Measurements from ENCODE around the gene RAB11FIP4.
A peak's percentile ranks its signal among the peaks of the same experiment; 100 is the strongest.

RAB11FIP4 gene

DNA sequence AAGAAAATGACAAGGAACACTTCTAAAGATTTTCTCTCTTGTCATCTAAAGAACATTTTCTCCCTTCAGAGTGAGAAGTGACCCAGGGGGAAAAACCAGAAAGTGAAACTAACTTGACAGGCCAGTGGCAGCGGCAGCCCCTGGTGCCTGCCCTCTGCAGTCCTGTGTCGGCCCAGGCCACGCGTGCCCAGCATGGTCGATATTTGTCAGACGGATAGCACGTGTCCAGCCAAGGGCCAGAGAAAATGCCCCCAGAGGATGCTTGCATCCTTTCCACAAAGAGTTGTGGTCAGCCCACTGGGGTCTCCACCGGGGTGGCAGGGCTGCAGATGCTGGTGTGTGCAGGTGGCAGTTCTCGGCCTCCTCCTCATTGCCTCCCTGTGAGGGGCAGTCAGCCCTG is 176.6 kb downstream of the RAB11FIP4 start:
- H3K4me3 ChIP-seq: no peak overlapping the region

DNA sequence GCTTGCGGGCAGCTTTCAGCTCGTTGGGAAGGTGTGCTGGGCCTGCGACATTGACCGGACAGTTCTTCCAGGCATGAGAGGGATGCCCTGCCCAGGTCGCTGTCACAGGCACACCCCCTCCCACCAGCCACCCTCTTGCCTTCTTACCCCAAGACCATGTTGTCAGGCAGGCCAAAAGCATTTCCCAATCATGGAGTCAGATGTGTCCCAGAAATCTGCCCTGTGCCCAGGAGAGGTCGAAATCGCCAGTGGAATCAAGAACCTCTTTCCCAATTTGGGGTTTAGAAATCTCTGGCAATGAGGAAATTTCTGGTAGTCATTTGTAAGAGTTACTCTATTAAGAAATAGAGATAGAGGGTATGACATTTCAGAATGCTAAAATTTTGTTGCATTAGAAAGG is 177.1 kb downstream of the RAB11FIP4 start:
- Histone ChIP-seq H3K27ac (peak overlapping the region in 10 of 21 experiments; percentile 2 to 61 (median 28)), H3K4me3 (no peak overlapping the region)

More for the DNA sequence above, 176.6 kb downstream of the RAB11FIP4 start:
- peak overlapping the region in 14 of 21 experiments; percentile 2 to 61 (median 28) for H3K27ac ChIP-seq

DNA sequence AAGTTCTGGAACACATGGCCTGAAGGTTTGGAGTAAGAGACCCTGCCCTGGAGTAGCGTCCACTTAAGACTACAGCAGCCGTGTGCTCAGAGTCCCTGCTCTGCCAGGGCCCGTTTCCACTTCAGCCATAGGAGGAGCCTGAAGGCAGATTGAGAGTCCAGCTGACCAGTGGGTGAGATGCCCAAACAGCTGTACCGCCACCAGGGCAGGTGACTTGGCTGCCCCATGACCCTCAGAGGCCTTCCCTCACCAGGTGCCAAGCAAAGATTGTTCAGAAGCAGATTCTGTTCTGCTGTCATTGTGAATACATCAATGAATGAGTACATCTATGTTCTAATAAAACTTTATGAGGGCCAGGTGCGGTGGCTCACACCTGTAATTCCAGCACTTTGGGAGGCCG is 178.8 kb downstream of the RAB11FIP4 start:
- peak overlapping the region in 8 of 21 experiments; percentile 1 to 77 (median 38) for H3K27ac ChIP-seq

DNA sequence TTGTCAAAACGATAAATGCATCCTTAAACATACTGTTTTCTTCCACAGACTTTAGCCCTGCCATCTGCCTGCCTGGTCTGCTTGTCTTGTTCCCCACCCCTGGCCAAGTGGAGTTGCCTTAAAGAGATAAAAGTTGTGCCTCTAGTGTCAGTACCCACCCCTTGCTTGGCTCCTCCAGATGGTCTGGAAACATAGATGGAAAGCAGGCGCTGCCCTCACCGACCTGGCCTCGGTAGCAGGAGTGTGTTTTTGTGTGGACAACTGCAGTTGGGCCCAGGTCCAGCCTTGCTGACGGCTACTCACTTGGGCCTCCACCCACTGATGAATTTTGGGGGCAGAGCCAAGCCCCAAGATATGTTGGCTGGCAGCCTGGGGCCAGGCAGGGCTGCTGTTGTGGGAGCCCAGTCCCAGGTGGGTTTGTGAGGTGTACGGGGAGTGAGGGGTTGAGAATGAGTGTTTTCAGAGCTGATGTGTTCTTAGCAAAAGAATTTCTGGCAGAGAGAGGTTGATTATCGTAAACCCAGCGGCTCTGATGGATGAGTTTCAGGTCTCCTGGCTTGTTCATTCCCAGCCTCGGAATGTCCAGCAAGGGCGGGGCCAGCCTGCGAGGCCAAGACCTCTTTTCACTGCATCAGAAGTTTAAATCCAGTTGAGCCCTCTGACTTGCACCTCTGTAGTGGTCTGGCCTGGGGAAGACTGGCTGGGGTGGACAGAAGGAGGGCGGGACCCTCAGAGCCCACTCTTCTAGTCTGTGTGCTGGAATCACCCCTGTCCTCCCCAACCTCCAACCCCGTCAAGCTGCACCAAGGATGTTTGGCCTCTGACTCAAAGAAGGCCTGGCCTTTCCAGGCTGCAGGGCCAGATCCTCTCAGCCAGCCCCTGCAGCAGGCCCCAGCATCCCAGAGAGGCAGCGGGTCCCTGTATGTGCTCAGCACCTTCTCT is 179.7 kb downstream of the RAB11FIP4 start:
- no peak overlapping the region for H3K4me3 ChIP-seq

More for the DNA sequence above, 178.8 kb downstream of the RAB11FIP4 start:
- no peak overlapping the region for H3K4me3 ChIP-seq

DNA sequence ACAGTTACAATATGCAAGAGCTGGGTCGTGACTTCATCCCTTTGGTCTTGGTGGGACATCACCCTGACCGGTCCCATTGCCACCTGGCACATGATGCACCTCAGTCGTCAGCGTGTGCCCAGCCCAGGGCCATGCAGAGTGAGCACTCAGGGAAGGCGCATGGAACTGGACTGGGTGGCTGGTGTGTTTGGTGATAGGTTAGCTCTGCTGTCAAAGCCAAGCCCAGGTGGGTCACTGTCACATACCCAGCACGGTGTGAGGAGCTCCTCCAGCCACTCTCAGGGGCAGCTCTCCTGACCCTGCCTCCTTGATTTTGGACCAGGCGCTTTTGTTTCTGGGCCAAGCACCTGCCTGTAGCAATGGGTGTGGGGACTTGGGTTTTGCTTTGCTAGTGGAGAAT is 180.9 kb downstream of the RAB11FIP4 start:
- Histone ChIP-seq H3K4me3 (no peak overlapping the region), H3K27ac (peak overlapping the region in 2 of 21 experiments; percentile 46 to 77)

More for the DNA sequence above, 179.7 kb downstream of the RAB11FIP4 start:
- H3K27ac ChIP-seq: peak overlapping the region in 13 of 21 experiments; percentile 9 to 77 (median 45)

DNA sequence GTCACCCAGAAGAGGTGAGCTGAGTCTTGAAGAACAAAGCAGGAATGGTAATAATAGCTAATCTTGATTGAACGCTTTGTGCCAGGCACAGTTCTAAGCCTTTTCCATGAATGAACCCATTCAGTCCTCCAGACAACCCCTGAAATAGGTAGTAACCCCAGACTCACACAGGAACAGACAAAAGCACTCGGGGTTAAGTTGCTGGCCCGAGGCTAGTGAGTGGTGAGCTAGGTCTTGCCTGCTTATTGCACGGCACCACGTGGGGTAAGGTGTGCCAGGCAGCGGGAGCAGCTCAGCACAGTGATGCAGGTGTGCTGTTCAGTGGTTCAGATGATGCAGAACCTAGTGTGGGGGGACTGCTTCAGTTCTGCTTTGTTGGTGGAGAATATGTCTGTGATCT is 181.6 kb downstream of the RAB11FIP4 start:
- Histone ChIP-seq H3K4me3 (no peak overlapping the region), H3K27ac (no peak overlapping the region)

DNA sequence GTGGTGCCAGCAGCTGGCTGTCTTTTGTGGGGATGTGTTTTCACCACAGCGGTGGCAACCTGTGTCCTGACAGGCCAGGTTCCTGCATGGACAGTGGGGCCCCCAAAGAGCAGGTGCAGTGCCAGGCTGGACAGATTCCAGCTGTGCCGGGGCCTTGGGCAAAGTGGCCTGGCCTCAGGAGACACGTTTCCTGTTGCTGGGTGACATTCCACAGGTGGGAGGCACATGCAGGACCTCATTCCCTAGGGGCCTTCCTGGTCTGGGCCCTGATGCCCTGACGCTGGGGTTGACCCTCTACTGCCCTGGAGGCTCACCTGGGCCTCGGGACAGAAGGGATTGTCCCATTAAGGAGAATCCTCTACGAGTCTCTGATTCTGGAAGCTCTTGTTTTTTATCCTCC is 182.4 kb downstream of the RAB11FIP4 start:
- H3K4me3 ChIP-seq: no peak overlapping the region
- no peak overlapping the region for H3K27ac ChIP-seq

DNA sequence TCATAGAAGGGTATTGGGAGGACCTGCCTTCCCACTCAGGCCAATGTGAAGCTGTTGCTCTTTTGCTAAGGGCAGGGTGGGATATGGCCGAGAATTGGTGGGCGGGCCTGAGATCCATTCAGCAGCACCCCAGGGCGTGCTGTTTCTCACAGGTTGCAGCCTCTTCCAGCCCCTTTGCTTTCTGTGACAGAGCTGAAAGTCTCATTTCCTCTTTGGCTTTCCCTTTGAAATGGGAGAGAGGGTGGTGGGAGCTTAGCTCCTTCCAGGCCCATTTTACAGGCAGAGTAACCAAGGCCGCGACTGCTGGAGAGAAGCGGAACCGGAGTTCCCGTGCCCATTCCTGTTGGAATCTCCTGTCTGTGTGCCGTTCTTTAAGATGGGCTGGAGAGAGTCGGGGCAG is 183.0 kb downstream of the RAB11FIP4 start:
- peak overlapping the region in 1 of 21 experiments; percentile 50 for H3K27ac ChIP-seq

DNA sequence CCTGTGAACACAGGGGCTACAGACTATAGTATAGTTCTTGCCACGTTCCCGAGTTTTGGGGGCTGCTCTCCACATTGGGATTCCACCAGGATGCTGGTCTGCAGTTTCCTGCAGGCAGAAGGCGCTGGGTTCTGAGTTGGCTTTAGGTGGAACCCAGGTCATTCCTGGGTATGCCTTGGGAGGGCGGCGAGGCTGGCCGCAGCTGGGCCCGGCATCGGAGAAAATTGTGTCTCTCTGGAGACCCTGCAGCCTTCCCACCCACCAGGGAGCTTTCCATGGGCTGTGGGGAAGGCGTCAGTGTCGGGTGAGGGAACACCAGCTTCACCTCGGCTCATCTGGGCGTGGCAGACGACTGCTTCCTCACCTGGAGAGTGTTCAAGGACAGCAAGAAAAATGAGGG is 183.6 kb downstream of the RAB11FIP4 start:
- Histone ChIP-seq H3K4me3 (no peak overlapping the region), H3K27ac (peak overlapping the region in 1 of 21 experiments; percentile 50)

More for the DNA sequence above, 183.0 kb downstream of the RAB11FIP4 start:
- H3K4me3 ChIP-seq: no peak overlapping the region

DNA sequence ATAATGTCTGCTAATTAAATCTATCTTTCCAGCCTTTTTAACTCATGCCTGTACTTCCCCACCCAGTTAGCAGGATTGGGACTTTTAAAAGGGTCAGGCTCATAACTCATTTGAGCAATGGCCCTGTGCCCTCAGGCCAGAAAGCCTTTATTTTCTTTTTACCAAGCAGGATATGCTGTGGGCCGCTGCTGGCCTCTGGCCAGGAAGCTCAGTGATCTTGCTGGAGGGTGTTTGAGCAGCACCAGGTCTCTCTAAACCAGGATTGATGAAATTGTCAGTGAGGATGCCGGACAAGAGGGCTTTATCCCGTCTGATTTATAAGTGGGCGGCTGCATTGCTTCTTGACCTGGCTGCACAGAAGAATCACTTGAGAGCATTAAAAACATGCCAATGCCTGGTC is 187.8 kb downstream of the RAB11FIP4 start:
- no peak overlapping the region for H3K4me3 ChIP-seq
- peak overlapping the region in 5 of 21 experiments; percentile 29 to 87 (median 75) for H3K27ac ChIP-seq

DNA sequence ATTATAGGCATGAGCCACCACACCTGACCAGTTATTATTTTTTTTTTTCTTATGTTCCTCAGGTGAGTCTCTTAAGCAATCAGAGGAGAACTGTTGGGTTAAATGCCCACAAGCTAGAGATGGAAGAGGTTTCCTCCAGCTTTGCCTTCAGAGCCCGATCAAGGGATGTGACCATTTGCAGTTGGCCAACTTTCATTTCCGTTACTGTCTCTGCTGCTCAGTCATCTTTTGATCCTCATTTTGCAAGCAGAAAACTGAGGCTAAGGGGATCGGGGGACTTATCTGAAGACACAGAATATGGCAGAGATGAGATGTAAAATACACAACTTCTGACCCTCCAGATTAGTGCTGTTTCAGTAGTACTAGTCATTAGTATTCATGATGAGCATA is 188.8 kb downstream of the RAB11FIP4 start:
- Histone ChIP-seq H3K27ac (peak overlapping the region in 17 of 21 experiments; percentile 10 to 87 (median 75)), H3K4me3 (no peak overlapping the region)

DNA sequence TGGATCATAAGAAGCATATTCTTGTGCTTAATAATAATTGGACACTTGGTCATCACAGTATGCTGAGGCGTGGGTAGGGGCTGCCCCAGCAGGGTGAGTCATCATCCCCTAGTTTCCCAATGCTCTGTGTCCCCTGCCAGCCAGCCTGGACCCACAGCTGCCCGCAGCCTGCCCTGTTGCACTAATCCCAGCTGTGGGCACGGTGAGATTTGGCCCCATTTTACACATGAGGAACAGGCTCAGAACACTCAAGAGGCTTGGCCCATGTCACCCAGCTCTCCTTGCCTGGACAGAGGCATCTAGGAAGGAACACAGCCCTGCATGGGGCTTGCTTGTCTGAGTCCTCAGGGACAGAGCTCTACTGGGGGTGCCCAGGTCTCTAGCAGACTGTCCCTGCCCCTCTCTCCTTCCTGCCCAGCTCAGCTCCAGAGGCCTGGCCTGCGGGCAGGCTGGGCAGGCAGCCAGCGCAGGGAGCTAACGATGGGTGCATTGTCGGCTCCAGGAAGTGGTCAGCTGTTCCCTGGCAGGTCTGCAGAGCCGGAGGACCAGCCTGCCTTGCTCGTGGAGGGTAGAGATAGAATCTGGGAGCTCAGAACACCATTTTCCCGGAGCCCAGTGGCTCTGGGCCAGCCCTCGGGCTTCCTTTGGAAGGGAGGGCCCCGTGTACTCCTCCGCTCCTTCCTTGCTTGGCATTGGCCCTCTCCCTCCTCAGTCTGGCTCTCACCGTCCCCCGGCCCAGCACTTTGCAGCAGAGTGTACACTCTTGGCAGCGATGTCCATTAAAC is 189.4 kb downstream of the RAB11FIP4 start:
- no peak overlapping the region for H3K4me3 ChIP-seq

DNA sequence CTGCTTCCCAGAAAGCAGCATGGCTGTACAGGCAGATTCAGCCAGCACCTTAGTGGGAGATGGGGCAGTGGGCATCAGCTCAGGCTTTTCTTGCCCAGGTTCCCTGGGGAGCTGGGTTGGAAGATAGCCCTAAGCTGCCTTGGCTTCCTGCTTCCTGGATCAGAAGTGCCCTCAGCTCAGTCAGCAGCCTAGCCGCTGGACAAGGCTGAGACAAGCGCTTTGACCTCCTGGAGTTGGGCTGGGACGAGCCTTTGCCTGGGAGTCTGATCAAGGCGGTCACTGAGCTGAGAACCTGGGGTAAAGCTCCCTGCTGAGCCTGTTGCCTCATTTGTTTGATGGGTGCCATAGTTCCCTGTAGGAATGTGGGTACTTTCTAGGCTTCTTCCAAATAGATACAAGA is 190.0 kb downstream of the RAB11FIP4 start:
- H3K27ac ChIP-seq: peak overlapping the region; percentile 18 to 87 (median 75)
- no peak overlapping the region for H3K4me3 ChIP-seq

More for the DNA sequence above, 189.4 kb downstream of the RAB11FIP4 start:
- peak overlapping the region; percentile 18 to 87 (median 75) for H3K27ac ChIP-seq

DNA sequence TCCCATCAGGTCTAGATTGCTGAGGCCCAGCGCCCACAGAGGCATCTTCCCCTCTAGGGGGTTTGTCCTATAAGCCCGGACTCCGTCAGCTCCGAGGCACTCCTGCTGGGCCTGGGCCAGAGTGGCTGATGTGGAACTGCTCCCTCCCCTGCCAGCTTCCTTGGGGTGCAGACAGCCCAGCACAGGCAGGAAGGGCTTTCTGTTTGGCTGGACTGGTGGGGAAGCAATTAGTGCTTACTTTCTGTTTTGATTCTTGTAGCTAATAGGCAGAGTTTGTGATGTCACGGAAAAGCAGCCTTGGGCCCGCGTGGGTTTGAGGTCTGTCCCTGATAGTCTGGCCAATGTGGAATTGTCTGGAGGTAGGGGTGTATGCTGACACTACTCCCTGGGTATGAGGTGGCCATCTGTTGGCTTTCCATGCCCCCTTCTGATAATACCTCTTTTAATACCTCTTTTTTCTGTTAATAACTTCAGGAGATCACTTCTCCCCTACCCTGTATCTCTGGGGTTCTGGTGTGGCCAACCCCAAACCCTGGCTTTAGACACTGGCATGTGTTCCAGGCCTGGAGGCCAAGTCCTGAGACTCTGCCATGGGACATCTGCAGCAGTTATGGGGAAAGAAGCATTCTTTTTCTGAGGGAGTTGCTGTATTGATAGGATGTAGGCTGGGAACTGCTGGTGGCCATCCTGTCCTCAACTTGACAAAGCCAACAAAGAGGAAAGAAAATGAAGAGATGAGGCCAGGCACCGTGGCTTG is 190.9 kb downstream of the RAB11FIP4 start:
- peak overlapping the region in 20 of 21 experiments; percentile 45 to 87 (median 75) for H3K27ac ChIP-seq
- no peak overlapping the region for H3K4me3 ChIP-seq

DNA sequence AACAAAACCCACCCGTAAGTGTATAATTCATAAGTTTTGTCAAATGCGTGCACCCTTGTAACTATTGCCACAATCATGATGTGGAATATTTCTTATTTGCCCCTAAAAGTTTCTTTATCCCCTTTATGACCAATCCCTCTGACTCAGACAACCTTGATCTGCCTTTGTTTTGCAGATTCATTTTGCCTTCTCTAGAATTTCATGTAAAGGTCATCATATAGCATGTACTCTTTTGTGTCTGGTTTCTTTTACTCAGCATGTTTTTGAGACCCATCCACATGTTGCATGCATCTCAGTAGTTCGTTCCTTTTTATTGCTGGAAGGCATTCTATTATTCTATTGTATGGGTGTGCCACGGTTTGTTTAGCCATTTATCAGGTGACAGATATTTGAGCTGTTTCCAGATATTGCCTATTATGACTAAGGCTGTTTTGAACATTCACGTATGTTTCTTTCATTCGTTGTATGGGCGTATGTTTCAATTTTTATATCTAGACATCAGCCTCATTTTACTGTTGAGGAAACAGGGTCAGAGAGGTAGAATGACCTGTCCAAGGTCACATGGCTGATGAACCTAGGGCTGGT is 192.4 kb downstream of the RAB11FIP4 start:
- H3K4me3 ChIP-seq: no peak overlapping the region
- H3K27ac ChIP-seq: no peak overlapping the region

DNA sequence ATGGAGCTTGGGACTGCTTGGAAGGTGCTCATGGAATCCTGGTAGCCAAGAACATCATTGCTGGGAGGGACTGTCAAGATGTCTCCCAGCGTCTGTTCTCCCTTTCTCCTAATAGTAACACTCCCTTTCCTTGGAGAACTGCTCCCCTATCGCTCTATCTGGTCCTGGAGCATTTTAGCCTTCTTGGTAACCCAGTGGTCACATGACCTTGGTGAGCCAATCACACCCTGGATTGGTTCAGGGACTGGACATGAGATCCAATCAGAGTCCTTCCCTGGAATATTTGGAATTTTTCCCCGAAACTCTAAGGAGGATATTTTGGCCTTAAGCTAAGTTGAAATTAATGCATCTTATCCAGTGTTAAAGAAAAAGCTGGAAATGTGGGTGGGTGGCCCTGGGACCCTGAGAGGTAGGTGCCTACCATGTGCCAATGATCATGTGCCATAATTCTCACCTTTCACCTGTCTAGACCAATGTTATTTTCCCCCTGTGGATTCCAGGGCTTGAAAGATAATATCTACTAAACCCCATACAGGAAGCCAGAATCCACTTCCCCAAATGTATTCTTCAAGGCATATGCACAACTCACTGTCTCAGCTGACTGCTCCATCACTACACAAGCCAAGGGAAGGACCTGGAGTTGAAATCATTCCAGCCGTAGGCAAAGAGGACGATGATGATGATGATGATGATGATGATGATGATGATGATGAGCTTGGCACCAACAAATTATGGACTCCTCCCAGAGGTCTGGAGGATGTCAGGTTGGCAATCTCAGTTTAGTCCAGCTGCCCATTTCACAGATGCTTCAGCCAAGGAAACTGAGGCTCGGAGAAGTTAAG is 193.2 kb downstream of the RAB11FIP4 start:
- H3K27ac ChIP-seq: no peak overlapping the region
- H3K4me3 ChIP-seq: no peak overlapping the region

DNA sequence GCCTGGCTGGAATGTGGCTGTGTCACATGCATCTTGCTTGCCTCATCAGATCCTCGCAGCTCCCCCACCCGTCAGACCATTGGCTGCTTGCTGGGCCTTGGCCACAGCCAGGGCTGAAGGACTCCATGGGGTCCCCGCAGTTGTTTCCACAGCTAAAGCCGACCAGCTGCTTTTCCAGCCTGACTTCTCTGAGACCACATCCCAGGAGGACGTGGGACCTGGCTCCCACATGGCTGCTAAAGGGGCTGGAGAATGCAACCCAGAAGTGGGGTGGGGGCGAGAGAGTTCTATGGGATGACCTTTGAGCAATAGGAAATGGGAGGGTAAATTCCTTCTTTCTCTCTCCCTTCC is 193.8 kb downstream of the RAB11FIP4 start:
- H3K27ac ChIP-seq: no peak overlapping the region
- H3K4me3 ChIP-seq: no peak overlapping the region

DNA sequence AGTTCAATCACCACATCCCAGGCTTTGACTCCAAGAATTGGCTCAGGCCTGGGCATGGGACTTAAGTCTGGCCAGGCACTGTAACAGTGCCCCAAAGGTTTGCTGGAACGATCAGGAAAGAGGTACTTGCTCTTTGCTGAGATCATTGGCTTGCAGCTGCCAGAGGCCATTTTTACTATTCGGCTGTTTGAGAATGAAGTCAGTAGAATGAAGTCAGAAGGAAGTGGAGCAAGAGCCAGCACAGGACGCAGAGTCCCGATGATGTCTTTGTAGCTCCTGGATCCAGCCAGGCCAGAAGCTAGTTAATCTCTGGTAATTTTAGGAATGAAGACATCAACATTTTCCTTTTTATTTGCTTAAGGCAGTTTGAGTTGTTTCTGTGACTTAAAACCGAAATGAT is 195.5 kb downstream of the RAB11FIP4 start:
- no peak overlapping the region for H3K4me3 ChIP-seq
- H3K27ac ChIP-seq: no peak overlapping the region

Data from skin epidermis (tissue), 12 donors.